Activated naive CD4-positive, alpha-beta T cell treated with anti-CD3 and anti-CD28 coated beads, Interleukin-2, amount 50 U/mL, for 72 hours (primary cell): ENCODE measurements around the gene ADAM22. TPM values are rescaled to one million over a fixed set of nuclear protein-coding genes. Genes with fewer than 3 reads are reported as not detected.

Experiments
- ATAC-seq, 2 donors: fragments of 150-1000 bp; cut with Tn5 transposase; 2 replicates each; pipeline ENCODE4 v1.10.0; 2021; ENCODE audit warnings: mild to moderate bottlenecking in 2 of 2, moderate library complexity in 2 of 2
- DNase-seq, 2 donors: peaks; one replicate each; pipeline ENCODE4 v3.0.0; 2021 to 2022; ENCODE audit warnings: low spot score in 2 of 2
- H3K27ac Mint-ChIP-seq, 2 donors: one replicate each; pipeline ENCODE4 v1.8.0; 2022; ENCODE audit warnings: mild to moderate bottlenecking in 2 of 2, mixed read lengths in 2 of 2
- H3K36me3 Mint-ChIP-seq, 2 donors: one replicate each; pipeline ENCODE4 v1.8.0; 2022; ENCODE audit warnings: mixed read lengths in 2 of 2
- H3K9me3 Mint-ChIP-seq, 2 donors: one replicate each; pipeline ENCODE4 v1.8.0; 2022; ENCODE audit warnings: mixed read lengths in 2 of 2
- total RNA-seq, 2 donors: library from RNA; stranded (reverse); gene quantifications; one replicate each; pipeline ENCODE4 v1.2.3, GENCODE V29; 2022

Gene ADAM22
- total RNA-seq, 2 donors from 2014 or later = 0.27 to 1.3 TPM

GRCh38 chr7:88111954-88112471 lies 178.0 kb downstream of the ADAM22 start:
- DNase-seq (no peak), ATAC-seq (no peak)
- no peaks in the 10 kb centered on the region for H3K36me3 Mint-ChIP-seq
- H3K9me3 Mint-ChIP-seq = no peaks in the 10 kb centered on the region
- no peak overlapping the region for H3K27ac Mint-ChIP-seq

GRCh38 chr7:88115258-88115796 lies 181.3 kb downstream of the ADAM22 start:
- DNase-seq = no peak
- ATAC-seq = peak in 1 of 2 donors; percentile 5
- Mint-ChIP-seq H3K9me3 (no peaks in the 10 kb centered on the region), H3K36me3 (no peaks in the 10 kb centered on the region), H3K27ac (no peak overlapping the region)

GRCh38 chr7:88115816-88116215 lies 181.8 kb downstream of the ADAM22 start:
- DNase-seq = no peak
- Mint-ChIP-seq H3K27ac (no peak overlapping the region), H3K9me3 (no peaks in the 10 kb centered on the region), H3K36me3 (no peaks in the 10 kb centered on the region)
- ATAC-seq = peak in 1 of 2 donors; percentile 20

- H3K9me3 Mint-ChIP-seq = no peaks in the 10 kb centered on the region
- ATAC-seq (no peak), DNase-seq (no peak)
- no peaks in the 10 kb centered on the region for H3K36me3 Mint-ChIP-seq
- no peak overlapping the region for H3K27ac Mint-ChIP-seq
Measured at GRCh38 chr7:88116235-88116795, 182.3 kb downstream of the ADAM22 start.

DNA sequence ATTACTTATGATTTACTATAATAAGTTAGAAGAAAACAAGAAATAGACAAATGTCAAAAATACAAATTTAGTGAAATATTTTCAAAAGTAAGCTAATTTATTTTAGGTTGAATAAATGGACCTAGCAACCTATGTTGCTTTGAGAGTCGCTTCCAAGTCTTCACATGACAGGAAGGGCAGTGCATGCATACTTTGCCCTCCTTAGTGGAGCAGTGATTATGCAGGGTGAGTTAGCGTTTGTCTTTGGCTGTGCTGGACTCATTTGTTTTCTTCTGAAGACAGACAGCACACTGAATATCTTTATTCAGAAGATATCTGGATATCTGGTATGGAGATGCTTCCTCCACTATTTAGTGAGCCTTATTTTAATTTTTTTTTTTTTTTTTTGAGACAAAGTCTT lies 183.3 kb downstream of the ADAM22 start:
- no peak overlapping the region for H3K27ac Mint-ChIP-seq
- H3K9me3 Mint-ChIP-seq = no peaks in the 10 kb centered on the region
- DNase-seq (no peak), ATAC-seq (no peak)
- no peaks in the 10 kb centered on the region for H3K36me3 Mint-ChIP-seq

GRCh38 chr7:88121335-88121734 lies 187.3 kb downstream of the ADAM22 start:
- H3K27ac Mint-ChIP-seq = no peak overlapping the region

DNA sequence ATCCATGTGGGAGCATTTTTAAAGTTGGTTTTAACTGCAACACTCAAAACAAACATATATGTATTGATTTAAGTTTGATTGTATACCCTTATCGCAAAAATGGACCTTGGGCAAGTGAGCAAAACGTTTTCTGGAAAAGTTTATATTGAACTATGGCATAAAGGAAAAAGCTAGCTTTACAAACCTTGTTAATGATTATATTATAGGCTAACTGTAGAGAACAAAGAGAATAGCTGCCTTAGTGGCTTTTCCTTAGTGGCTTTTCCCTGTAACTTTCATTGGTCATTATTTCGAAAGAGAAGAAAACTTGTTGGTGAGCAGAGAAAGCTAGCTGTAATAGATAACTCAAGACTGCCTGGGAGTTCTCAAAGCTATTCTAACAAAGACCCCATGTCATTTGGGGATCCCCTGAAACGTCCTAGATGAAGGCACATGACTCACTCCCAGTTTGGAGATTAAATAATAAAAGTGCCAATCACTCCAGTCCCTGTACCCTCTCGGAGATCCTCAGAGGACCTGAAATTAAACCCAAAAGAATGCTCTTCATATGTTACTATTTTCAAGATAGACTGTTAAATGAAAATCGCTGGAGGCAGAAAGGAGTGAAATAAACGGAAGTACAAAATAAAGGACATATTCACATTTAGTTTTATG lies 193.7 kb downstream of the ADAM22 start:
- Mint-ChIP-seq H3K36me3 (no peaks in the 10 kb centered on the region), H3K27ac (no peak overlapping the region), H3K9me3 (no peaks in the 10 kb centered on the region)
- DNase-seq (no peak), ATAC-seq (no peak)

More at GRCh38 chr7:88121335-88121734, 187.3 kb downstream of the ADAM22 start:
- no peak for DNase-seq
- no peak for ATAC-seq
- Mint-ChIP-seq H3K36me3 (no peaks in the 10 kb centered on the region), H3K9me3 (no peaks in the 10 kb centered on the region)

GRCh38 chr7:88132725-88133124 lies 198.7 kb downstream of the ADAM22 start:
- H3K36me3 Mint-ChIP-seq = no peaks in the 10 kb centered on the region
- no peak for ATAC-seq
- no peak for DNase-seq
- no peaks in the 10 kb centered on the region for H3K9me3 Mint-ChIP-seq
- no peak overlapping the region for H3K27ac Mint-ChIP-seq

GRCh38 chr7:88140947-88141346 lies 206.9 kb downstream of the ADAM22 start:
- Mint-ChIP-seq H3K27ac (no peak overlapping the region), H3K9me3 (no peaks in the 10 kb centered on the region), H3K36me3 (peaks cover 0 to 4% of the 10 kb centered on the region in 2 donors)
- ATAC-seq = no peak
- DNase-seq = no peak

DNA sequence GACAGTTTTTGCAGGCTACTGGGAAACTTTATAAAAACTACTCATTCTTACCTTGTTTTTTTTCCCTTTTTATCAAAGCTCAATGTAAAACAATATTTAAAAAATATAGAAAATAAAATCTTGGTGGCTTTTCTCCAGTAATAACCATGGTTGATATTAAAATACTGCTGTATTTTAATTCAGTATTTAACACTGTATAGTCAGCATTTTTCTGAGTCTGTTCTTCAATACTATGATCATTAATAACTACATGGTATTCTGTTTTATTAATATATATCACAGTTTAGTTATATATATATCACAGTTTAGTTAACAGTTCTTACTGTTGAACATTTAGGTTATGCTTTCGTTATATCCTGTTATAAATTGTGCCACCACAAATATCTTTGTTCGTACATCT lies 207.4 kb downstream of the ADAM22 start:
- DNase-seq = no peak
- peaks cover 0 to 4% of the 10 kb centered on the region in 2 donors for H3K36me3 Mint-ChIP-seq
- H3K9me3 Mint-ChIP-seq = no peaks in the 10 kb centered on the region
- ATAC-seq = no peak
- no peak overlapping the region for H3K27ac Mint-ChIP-seq

- ATAC-seq = no peak
- H3K27ac Mint-ChIP-seq = no peak overlapping the region
- H3K9me3 Mint-ChIP-seq = no peaks in the 10 kb centered on the region
- DNase-seq = no peak
- peaks cover 0 to 4% of the 10 kb centered on the region in 2 donors for H3K36me3 Mint-ChIP-seq
Measured at GRCh38 chr7:88141953-88142352, 207.9 kb downstream of the ADAM22 start.

GRCh38 chr7:88146616-88147015 lies 212.6 kb downstream of the ADAM22 start:
- no peaks in the 10 kb centered on the region for H3K9me3 Mint-ChIP-seq
- DNase-seq = no peak
- H3K36me3 Mint-ChIP-seq = no peaks in the 10 kb centered on the region
- no peak for ATAC-seq
- H3K27ac Mint-ChIP-seq = no peak overlapping the region

- Mint-ChIP-seq H3K27ac (no peak overlapping the region), H3K9me3 (no peaks in the 10 kb centered on the region), H3K36me3 (no peaks in the 10 kb centered on the region)
- DNase-seq = no peak
- no peak for ATAC-seq
Measured at GRCh38 chr7:88147341-88147740, 213.3 kb downstream of the ADAM22 start.

- DNase-seq = no peak
- Mint-ChIP-seq H3K9me3 (no peaks in the 10 kb centered on the region), H3K36me3 (no peaks in the 10 kb centered on the region), H3K27ac (no peak overlapping the region)
- no peak for ATAC-seq
Measured at GRCh38 chr7:88147949-88148348, 213.9 kb downstream of the ADAM22 start.

DNA sequence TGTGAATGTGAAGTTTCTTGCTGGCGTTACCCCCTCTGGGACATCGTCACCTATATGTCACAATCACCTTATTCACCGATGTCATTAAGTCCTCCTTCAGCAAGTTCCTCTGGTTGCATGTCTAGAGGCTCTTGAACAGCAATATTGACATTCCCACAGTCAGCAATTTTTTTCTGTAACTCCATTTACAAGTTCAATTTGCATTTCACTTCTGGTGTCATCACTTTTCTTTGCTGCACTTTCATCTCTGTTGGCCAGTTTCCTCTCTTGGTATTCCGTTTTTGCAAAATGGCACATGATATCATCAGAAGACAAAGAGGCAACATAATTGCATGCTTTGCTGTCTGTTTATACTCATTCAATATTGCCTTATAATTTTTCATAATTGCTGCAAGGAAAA lies 216.0 kb downstream of the ADAM22 start:
- Mint-ChIP-seq H3K36me3 (no peaks in the 10 kb centered on the region), H3K9me3 (no peaks in the 10 kb centered on the region), H3K27ac (no peak overlapping the region)
- ATAC-seq = no peak
- DNase-seq = no peak

GRCh38 chr7:88151119-88151790 lies 217.2 kb downstream of the ADAM22 start:
- Mint-ChIP-seq H3K27ac (no peak overlapping the region), H3K36me3 (peaks cover 0 to 6% of the 10 kb centered on the region in 2 donors), H3K9me3 (no peaks in the 10 kb centered on the region)
- DNase-seq = no peak
- ATAC-seq = no peak

DNA sequence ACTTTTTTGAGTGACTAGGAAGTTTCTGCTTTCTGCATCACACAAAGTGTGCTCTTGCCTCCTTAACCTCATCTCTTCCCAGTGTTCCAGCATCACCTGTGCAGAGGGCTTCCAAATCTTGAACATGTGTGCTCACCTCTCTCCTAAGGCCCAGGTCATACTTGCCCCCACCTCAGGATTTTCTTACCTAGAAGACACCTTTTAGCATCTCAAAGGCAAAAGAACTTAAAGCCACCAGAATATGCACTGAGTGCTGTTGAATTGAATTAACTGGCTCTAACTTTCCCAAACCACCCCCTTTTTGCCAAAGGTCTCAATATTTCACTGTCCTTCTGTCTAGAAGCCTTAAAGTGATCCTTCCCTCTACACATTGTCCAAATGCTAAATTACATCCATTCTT lies 219.3 kb downstream of the ADAM22 start:
- no peak overlapping the region for H3K27ac Mint-ChIP-seq
- H3K9me3 Mint-ChIP-seq = peaks cover 11 to 15% of the 10 kb centered on the region in 2 donors
- DNase-seq (no peak), ATAC-seq (no peak)
- peaks cover 10 to 28% of the 10 kb centered on the region in 2 donors for H3K36me3 Mint-ChIP-seq
